GM19467 (cell line): ENCODE results near the gene CEP72.
"Not testable (repeated sequence)": the region's sequence is repeated elsewhere in the genome, so short reads cannot be mapped to it uniquely, and the experiment has no call there.

Experiments used
- ATAC-seq: cut with Tn5 transposase; IDR thresholded peaks from one replicate; pipeline ENCODE4 v1.9.1; 2021; ENCODE audit warnings: mild to moderate bottlenecking, moderate library complexity; ENCODE audit not compliant: unreplicated experiment

CEP72 gene, protein sequence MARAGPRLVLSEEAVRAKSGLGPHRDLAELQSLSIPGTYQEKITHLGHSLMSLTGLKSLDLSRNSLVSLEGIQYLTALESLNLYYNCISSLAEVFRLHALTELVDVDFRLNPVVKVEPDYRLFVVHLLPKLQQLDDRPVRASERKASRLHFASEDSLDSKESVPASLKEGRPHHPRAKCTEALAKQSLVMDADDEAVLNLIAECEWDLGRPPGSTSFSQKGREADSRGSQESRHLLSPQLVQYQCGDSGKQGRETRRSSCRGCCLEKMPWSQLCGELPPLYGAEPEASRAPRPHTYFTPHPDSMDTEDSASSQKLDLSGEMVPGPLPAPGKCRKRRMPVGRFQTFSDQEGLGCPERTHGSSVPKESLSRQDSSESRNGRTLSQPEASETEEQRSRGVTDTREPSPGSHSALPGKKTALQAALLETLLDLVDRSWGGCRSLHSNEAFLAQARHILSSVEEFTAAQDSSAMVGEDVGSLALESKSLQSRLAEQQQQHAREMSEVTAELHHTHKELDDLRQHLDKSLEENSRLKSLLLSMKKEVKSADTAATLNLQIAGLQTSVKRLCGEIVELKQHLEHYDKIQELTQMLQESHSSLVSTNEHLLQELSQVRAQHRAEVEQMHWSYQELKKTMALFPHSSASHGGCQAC

DNA sequence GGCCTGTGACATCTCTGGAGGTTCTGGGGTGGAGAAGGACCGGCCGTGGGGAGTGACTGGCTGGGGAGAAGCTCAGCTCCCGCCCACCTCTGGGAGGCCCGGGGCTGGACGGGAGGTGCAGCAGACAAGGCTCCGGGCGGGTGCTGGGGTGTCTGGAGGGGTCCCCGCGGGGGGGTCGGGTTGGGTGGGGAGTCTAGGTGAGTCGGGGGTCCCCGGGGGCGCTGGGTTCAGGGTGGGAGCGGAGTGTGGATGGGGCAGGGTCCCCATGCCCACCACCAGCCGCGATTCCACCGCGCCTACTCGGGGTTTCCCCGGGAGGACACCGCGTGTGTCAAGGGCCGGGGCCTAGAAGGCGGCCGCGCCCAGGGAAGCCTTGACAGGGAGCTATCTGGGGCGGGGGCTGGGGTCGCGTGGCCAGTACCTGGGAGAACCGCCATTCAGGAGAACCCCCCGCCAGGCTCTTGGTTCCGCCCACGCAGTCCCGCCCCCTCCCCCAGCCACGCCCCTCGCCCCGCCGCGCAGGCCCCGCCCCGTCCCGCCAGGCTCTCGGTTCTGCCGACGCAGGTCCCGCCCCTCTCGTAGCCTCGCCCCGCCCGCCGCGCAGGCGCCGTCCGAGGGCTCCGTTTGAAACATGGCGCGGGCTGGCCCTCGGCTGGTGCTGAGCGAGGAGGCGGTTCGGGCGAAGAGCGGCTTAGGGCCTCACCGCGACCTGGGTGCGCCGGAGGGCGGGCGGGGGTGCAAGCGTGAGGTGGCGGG lies at the start of gene CEP72:
Gene CEP72 (plus strand): TSS at position 610 of the 756 bp plus-strand sequence. CDS start 22 bp downstream, at position 632.
- ATAC-seq: peak; percentile 71

DNA sequence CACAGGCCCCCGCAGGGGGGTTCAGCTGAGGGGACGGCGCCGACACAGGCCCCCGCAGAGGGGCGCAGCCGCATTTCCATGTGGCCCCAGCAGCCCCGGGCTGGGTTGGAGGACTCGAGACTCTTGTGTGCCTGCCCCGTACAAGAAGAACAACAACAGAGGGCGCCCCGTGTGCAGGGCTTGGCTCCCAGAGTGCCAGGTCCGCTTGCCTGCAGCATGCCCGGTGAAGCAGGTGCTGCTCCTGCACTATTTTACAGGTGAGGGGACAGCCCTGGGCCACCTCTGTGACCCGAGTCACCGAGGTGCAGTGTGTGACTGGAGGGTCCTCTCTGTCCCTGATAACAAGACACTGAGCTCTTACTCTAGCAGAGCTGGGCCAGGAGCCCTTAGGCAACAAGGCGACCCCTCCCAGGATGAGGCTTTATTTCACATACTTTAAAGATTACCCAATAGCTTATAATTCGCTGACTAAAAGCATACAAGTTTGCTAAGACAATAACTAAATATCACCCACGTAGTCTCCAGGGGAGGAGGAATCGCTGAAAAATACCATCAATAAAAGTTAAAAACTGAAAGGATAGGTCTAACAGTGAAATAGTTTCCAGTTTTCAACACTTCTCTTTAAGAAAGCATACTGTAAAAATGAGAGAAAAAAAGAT lies 46.2 kb upstream of the CEP72 start:
- ATAC-seq: no peak

GRCh38 chr5:566636-567309 lies 45.4 kb upstream of the CEP72 start:
- no peak for ATAC-seq

- ATAC-seq: no peak
These were observed 44.5 kb upstream of the CEP72 start for GRCh38 chr5:567664-568060.

- ATAC-seq: no peak
These were observed 43.9 kb upstream of the CEP72 start for GRCh38 chr5:568061-568781.

GRCh38 chr5:568809-569208 lies 43.3 kb upstream of the CEP72 start:
- ATAC-seq: no peak

- ATAC-seq: no peak
These were observed 42.7 kb upstream of the CEP72 start for GRCh38 chr5:569358-569867.

- no peak for ATAC-seq
These were observed 42.2 kb upstream of the CEP72 start for GRCh38 chr5:569868-570361.

GRCh38 chr5:570446-570845 lies 41.7 kb upstream of the CEP72 start:
- no peak for ATAC-seq

DNA sequence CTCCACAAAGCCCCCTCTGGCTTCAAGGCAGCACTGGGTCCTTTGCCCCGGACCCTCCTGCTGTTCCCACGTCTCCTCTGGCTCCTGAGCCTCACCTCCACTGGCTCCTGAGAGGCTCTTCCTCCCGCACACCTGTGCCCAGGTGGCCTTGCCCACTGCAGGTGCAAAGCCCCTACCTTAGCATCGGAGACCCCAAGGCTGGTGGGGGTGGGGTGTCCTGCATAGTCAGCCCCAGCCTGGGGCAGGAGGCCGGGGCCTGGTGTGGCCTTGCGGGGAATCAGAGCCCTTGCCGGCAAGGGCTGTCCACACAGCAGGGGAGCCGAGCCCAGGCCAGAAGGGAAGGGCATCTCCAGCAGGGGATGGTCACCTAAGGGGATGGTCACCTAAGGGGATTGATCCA lies 41.3 kb upstream of the CEP72 start:
- ATAC-seq: no peak

DNA sequence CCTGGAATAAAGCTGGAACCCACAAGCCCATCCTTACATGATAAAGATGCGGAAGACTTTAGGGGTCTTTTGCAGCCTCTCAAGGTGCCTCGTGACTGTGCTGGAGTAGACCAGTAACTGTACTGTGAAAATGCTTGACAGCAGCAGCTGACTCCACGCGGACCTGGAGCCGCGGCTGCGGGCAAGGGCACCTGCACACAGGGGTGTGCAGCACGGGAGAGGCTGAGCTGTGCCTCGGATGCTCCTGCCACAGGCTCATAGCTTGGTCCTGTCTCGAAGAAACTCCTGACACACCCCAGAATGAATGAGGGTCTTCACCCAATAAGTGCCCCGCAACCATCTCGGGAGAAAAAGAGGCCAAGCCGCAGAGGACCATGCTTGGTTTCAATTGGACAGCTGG lies 40.3 kb upstream of the CEP72 start:
- no peak for ATAC-seq

GRCh38 chr5:572398-573019 lies 39.6 kb upstream of the CEP72 start:
- ATAC-seq: no peak

- no peak for ATAC-seq
These were observed 38.9 kb upstream of the CEP72 start for GRCh38 chr5:573206-573605.

- ATAC-seq: no peak
These were observed 38.2 kb upstream of the CEP72 start for GRCh38 chr5:573976-574375.

GRCh38 chr5:574906-575305 lies 37.2 kb upstream of the CEP72 start:
- no peak for ATAC-seq

GRCh38 chr5:575636-576035 lies 36.5 kb upstream of the CEP72 start:
- ATAC-seq: no peak

DNA sequence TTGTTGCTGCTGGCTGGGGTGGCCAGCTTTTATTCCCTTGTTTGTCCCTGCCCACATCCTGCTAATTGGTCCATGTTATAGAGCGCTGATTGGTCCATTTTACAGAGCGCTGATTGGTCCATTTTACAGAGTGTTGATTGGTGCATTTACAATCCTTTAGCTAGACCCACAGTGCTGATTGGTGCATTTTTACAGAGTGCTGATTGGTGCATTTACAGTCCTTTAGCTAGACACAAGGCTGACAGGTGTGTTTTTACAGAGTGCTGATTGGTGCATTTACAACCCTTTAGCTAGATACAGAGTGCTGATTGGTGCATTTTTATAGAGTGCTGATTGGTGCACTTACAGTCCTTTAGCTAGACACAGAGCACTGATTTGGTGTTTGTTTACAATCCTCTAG lies 34.9 kb upstream of the CEP72 start:
- ATAC-seq: not testable (repeated sequence)

GRCh38 chr5:577800-578199 lies 34.3 kb upstream of the CEP72 start:
- ATAC-seq: no peak

DNA sequence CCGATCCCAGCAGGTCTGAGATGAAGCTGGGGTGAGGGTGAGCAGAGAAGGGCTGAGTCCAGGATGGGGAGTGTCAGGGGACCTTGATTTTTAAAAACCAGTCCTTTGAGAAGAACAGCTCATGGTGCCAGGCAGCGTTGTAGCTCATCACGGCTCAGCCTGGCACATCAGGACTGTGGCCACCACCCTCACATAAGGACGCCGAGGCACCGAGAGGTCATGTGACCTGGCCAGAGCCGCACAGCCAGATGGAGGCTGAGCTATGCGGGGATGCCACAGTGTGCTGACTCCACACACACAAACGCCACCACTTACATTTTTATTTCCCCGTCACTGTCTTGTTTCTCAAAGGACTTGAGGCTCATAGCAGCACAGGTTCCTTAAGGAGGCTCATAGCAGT lies 32.9 kb upstream of the CEP72 start:
- ATAC-seq: no peak
